Stimulated activated naive CD8-positive, alpha-beta T cell treated with anti-CD3 and anti-CD28 coated beads, Interleukin-15, Interleukin-2, amounts not matched to agents 100 ng/mL and 50 ng/mL, for 24 hours (primary cell): ENCODE measurements around the gene CCDC148.
"Not testable (repeated sequence)": the region's sequence is repeated elsewhere in the genome, so short reads cannot be mapped to it uniquely, and the experiment has no call there.

Experiments
- H3K27ac Mint-ChIP-seq: one replicate; pipeline ENCODE4 v1.8.0; 2021; ENCODE audit warnings: mild to moderate bottlenecking, mixed read lengths
- H3K27me3 Mint-ChIP-seq: one replicate; pipeline ENCODE4 v1.8.0; 2021; ENCODE audit warnings: mixed read lengths
- H3K36me3 Mint-ChIP-seq: one replicate; pipeline ENCODE4 v1.8.0; 2021; ENCODE audit warnings: low read depth, mixed read lengths
- H3K4me1 Mint-ChIP-seq: one replicate; pipeline ENCODE4 v1.8.0; 2021; ENCODE audit warnings: low read depth, mixed read lengths
- H3K4me3 Mint-ChIP-seq: one replicate; pipeline ENCODE4 v1.8.0; 2021; ENCODE audit warnings: mild to moderate bottlenecking, mixed read lengths
- H3K9me3 Mint-ChIP-seq: one replicate; pipeline ENCODE4 v1.8.0; 2021; ENCODE audit warnings: mixed read lengths

Gene CCDC148

GRCh38 chr2:158488442-158489216 is 32.1 kb upstream of the CCDC148 start:
- Mint-ChIP-seq H3K36me3 (no peaks in the 10 kb centered on the region), H3K27ac (no peak overlapping the region), H3K4me3 (no peak overlapping the region), H3K27me3 (no peaks in the 10 kb centered on the region), H3K4me1 (peaks cover 15% of the 10 kb centered on the region), H3K9me3 (no peaks in the 10 kb centered on the region)

GRCh38 chr2:158487419-158487818 is 30.9 kb upstream of the CCDC148 start:
- Mint-ChIP-seq H3K27ac (no peak overlapping the region), H3K4me1 (peaks cover 15% of the 10 kb centered on the region), H3K27me3 (no peaks in the 10 kb centered on the region), H3K36me3 (no peaks in the 10 kb centered on the region), H3K4me3 (no peak overlapping the region), H3K9me3 (no peaks in the 10 kb centered on the region)

- Mint-ChIP-seq H3K4me1 (peaks cover 15% of the 10 kb centered on the region), H3K27me3 (no peaks in the 10 kb centered on the region), H3K27ac (no peak overlapping the region), H3K9me3 (no peaks in the 10 kb centered on the region), H3K36me3 (no peaks in the 10 kb centered on the region), H3K4me3 (no peak overlapping the region)
These were observed 30.4 kb upstream of the CCDC148 start for GRCh38 chr2:158486970-158487325.

GRCh38 chr2:158486150-158486969 is 29.8 kb upstream of the CCDC148 start:
- Mint-ChIP-seq H3K27me3 (no peaks in the 10 kb centered on the region), H3K27ac (no peak overlapping the region), H3K4me1 (peaks cover 15% of the 10 kb centered on the region), H3K36me3 (no peaks in the 10 kb centered on the region), H3K4me3 (no peak overlapping the region), H3K9me3 (no peaks in the 10 kb centered on the region)

- Mint-ChIP-seq H3K4me3 (no peak overlapping the region), H3K27me3 (no peaks in the 10 kb centered on the region), H3K4me1 (peaks cover 15% of the 10 kb centered on the region), H3K9me3 (no peaks in the 10 kb centered on the region), H3K36me3 (no peaks in the 10 kb centered on the region), H3K27ac (no peak overlapping the region)
These were observed 28.5 kb upstream of the CCDC148 start for GRCh38 chr2:158484892-158485556.

GRCh38 chr2:158482594-158482993 is 26.0 kb upstream of the CCDC148 start:
- Mint-ChIP-seq H3K27ac (no peak overlapping the region), H3K4me3 (no peak overlapping the region), H3K27me3 (no peaks in the 10 kb centered on the region), H3K4me1 (peaks cover 17% of the 10 kb centered on the region), H3K9me3 (no peaks in the 10 kb centered on the region), H3K36me3 (peaks cover 3% of the 10 kb centered on the region)

GRCh38 chr2:158481116-158481515 is 24.6 kb upstream of the CCDC148 start:
- Mint-ChIP-seq H3K4me3 (no peak overlapping the region), H3K36me3 (peaks cover 3% of the 10 kb centered on the region), H3K27ac (no peak overlapping the region), H3K27me3 (no peaks in the 10 kb centered on the region), H3K4me1 (peaks cover 18% of the 10 kb centered on the region), H3K9me3 (no peaks in the 10 kb centered on the region)

GRCh38 chr2:158478816-158479215 is 22.3 kb upstream of the CCDC148 start:
- Mint-ChIP-seq H3K27ac (no peak overlapping the region), H3K27me3 (no peaks in the 10 kb centered on the region), H3K36me3 (peaks cover 3% of the 10 kb centered on the region), H3K4me1 (peaks cover 11% of the 10 kb centered on the region), H3K9me3 (no peaks in the 10 kb centered on the region), H3K4me3 (no peak overlapping the region)

GRCh38 chr2:158478237-158478636 is 21.7 kb upstream of the CCDC148 start:
- H3K27me3 Mint-ChIP-seq: no peaks in the 10 kb centered on the region
- no peak overlapping the region for H3K27ac Mint-ChIP-seq
- peaks cover 3% of the 10 kb centered on the region for H3K36me3 Mint-ChIP-seq
- H3K9me3 Mint-ChIP-seq: no peaks in the 10 kb centered on the region
- peaks cover 11% of the 10 kb centered on the region for H3K4me1 Mint-ChIP-seq
- H3K4me3 Mint-ChIP-seq: no peak overlapping the region

GRCh38 chr2:158477202-158477601 is 20.6 kb upstream of the CCDC148 start:
- Mint-ChIP-seq H3K4me1 (peaks cover 11% of the 10 kb centered on the region), H3K27ac (no peak overlapping the region), H3K4me3 (no peak overlapping the region), H3K36me3 (peaks cover 7% of the 10 kb centered on the region), H3K9me3 (peaks cover 4% of the 10 kb centered on the region), H3K27me3 (no peaks in the 10 kb centered on the region)

- H3K27me3 Mint-ChIP-seq, H3K4me3 Mint-ChIP-seq, H3K9me3 Mint-ChIP-seq, H3K27ac Mint-ChIP-seq: not testable (repeated sequence)
- Mint-ChIP-seq H3K4me1 (peaks cover 11% of the 10 kb centered on the region), H3K36me3 (peaks cover 26% of the 10 kb centered on the region)
These were observed 18.0 kb upstream of the CCDC148 start for GRCh38 chr2:158474526-158475011.

GRCh38 chr2:158473719-158474392 is 17.3 kb upstream of the CCDC148 start:
- Mint-ChIP-seq H3K36me3 (peaks cover 26% of the 10 kb centered on the region), H3K27ac (no peak overlapping the region), H3K9me3 (peaks cover 4% of the 10 kb centered on the region), H3K4me3 (no peak overlapping the region), H3K27me3 (no peaks in the 10 kb centered on the region), H3K4me1 (peaks cover 11% of the 10 kb centered on the region)

GRCh38 chr2:158473300-158473699 is 16.7 kb upstream of the CCDC148 start:
- not testable (repeated sequence) for H3K4me3 Mint-ChIP-seq, H3K27ac Mint-ChIP-seq, H3K9me3 Mint-ChIP-seq, H3K27me3 Mint-ChIP-seq
- Mint-ChIP-seq H3K4me1 (peaks cover 11% of the 10 kb centered on the region), H3K36me3 (peaks cover 28% of the 10 kb centered on the region)

GRCh38 chr2:158472829-158473228 is 16.3 kb upstream of the CCDC148 start:
- H3K27ac Mint-ChIP-seq, H3K27me3 Mint-ChIP-seq, H3K9me3 Mint-ChIP-seq, H3K4me3 Mint-ChIP-seq: not testable (repeated sequence)
- Mint-ChIP-seq H3K36me3 (peaks cover 31% of the 10 kb centered on the region), H3K4me1 (peaks cover 11% of the 10 kb centered on the region)
